Fibroblast of lung (primary cell): ENCODE data around the gene IGF1. TPM values are rescaled to one million over a fixed set of nuclear protein-coding genes. Genes with fewer than 3 reads are reported as not detected.

Experiments
- DNase-seq, 2 donors: peaks; one replicate each; pipeline versions ENCODE4 v3.0.0 to v3.0.0-alpha.2; 2010; ENCODE audit warnings: low read depth in 2 of 2
- H2AFZ ChIP-seq: 2 replicates; pipeline ENCODE4 v1.5.1; 2012; ENCODE audit warnings: low read length, control low read depth, inconsistent platforms
- H3K27ac ChIP-seq: 2 replicates; pipeline ENCODE4 v1.5.1; 2011; ENCODE audit warnings: low read length, control low read depth; ENCODE audit not compliant: insufficient read depth
- H3K27me3 ChIP-seq: 2 replicates; pipeline ENCODE4 v1.5.1; 2011; ENCODE audit warnings: mild to moderate bottlenecking, low read length; ENCODE audit not compliant: control insufficient read depth, insufficient read depth
- H3K36me3 ChIP-seq: 2 replicates; pipeline ENCODE4 v1.5.1; 2011; ENCODE audit warnings: low read length; ENCODE audit not compliant: control insufficient read depth, insufficient read depth
- H3K4me1 ChIP-seq: 2 replicates; pipeline ENCODE4 v1.5.1; 2011; ENCODE audit warnings: low read length; ENCODE audit not compliant: control insufficient read depth, insufficient read depth; ENCODE audit errors: extremely low read depth
- H3K4me2 ChIP-seq: 2 replicates; pipeline ENCODE4 v1.5.1; 2011; ENCODE audit warnings: low read length, control low read depth; ENCODE audit not compliant: insufficient read depth; ENCODE audit errors: extremely low read depth
- H3K4me3 ChIP-seq, 4 experiments: fragments of 200-600 bp in 1 of 4; sonication (generic) in 1 of 4; replicated peaks in 1 of 4; 2 replicates each; pipeline ENCODE4 v1.5.1; 2011 to 2016; ENCODE audit warnings: low read length in 4 of 4, low read depth in 3 of 4, mild to moderate bottlenecking in 3 of 4, control low read depth in 2 of 4, inconsistent platforms in 1 of 4, mixed read lengths in 1 of 4; ENCODE audit not compliant: insufficient read depth in 1 of 4; ENCODE audit errors: control extremely low read depth in 1 of 4
- H3K79me2 ChIP-seq: 2 replicates; pipeline ENCODE4 v1.5.1; 2012; ENCODE audit warnings: mild to moderate bottlenecking, low read length, inconsistent platforms; ENCODE audit not compliant: control insufficient read depth, insufficient read depth
- H3K9ac ChIP-seq: 2 replicates; pipeline ENCODE4 v1.5.1; 2011; ENCODE audit warnings: mild to moderate bottlenecking, low read length, control low read depth; ENCODE audit not compliant: insufficient read depth
- H3K9me3 ChIP-seq: 2 replicates; pipeline ENCODE4 v1.5.1; 2012; ENCODE audit warnings: low read depth, low read length; ENCODE audit not compliant: control insufficient read depth, insufficient read depth
- H4K20me1 ChIP-seq: 2 replicates; pipeline ENCODE4 v1.5.1; 2011; ENCODE audit warnings: low read length; ENCODE audit not compliant: control insufficient read depth, insufficient read depth; ENCODE audit errors: extremely low read depth
- EZH2 ChIP-seq: IDR thresholded peaks from 2 replicates; pipeline ENCODE4 v1.5.1; 2012; ENCODE audit warnings: low read length, control low read depth, mild to moderate bottlenecking; ENCODE audit errors: missing control alignments
- polyA plus RNA-seq, 2 donors: library from polyadenylated mRNA; depleted of rRNA in 1 of 2; stranded (reverse) in 1 of 2; unstranded in 1 of 2; fragments of >200 nt; gene quantifications; 2 replicates each; pipeline ENCODE4 v1.2.1, GENCODE V29; 2011 to 2012; ENCODE audit warnings: missing spikeins in 1 of 2
- total RNA-seq: library from RNA; depleted of rRNA; stranded (reverse); fragments of >200 nt; gene quantifications from 2 replicates; pipeline ENCODE4 v1.2.1, GENCODE V29; 2014
- TF ChIP-seq, protein P1 (sequence below), 2 donors: IDR thresholded peaks in 1 of 2; conservative IDR thresholded peaks in 1 of 2; 1 replicate in 1 of 2; 2 replicates in 1 of 2; pipeline ENCODE4 v1.5.1; 2011 to 2012; ENCODE audit warnings: low read length in 2 of 2, control low read depth in 1 of 2, inconsistent platforms in 1 of 2, low read depth in 1 of 2, mild to moderate bottlenecking in 1 of 2

IGF1 gene
- total and polyA plus RNA-seq, 2 donors (not counting 1 experiment from before 2014, with no cell fraction given): 0.05 to 0.83 TPM

- Histone ChIP-seq H3K4me2 (no peak overlapping the region), H3K4me3 (no peak overlapping the region), H3K27ac (no peak overlapping the region), H3K9ac (no peak overlapping the region), H2AFZ (no peak overlapping the region), H3K36me3 (no peaks in the 10 kb centered on the region), H3K27me3 (no peaks in the 10 kb centered on the region), H3K4me1 (no peaks in the 10 kb centered on the region), H3K9me3 (no peaks in the 10 kb centered on the region), H4K20me1 (no peaks in the 10 kb centered on the region), H3K79me2 (no peaks in the 10 kb centered on the region)
- TF ChIP-seq, protein P1, sequence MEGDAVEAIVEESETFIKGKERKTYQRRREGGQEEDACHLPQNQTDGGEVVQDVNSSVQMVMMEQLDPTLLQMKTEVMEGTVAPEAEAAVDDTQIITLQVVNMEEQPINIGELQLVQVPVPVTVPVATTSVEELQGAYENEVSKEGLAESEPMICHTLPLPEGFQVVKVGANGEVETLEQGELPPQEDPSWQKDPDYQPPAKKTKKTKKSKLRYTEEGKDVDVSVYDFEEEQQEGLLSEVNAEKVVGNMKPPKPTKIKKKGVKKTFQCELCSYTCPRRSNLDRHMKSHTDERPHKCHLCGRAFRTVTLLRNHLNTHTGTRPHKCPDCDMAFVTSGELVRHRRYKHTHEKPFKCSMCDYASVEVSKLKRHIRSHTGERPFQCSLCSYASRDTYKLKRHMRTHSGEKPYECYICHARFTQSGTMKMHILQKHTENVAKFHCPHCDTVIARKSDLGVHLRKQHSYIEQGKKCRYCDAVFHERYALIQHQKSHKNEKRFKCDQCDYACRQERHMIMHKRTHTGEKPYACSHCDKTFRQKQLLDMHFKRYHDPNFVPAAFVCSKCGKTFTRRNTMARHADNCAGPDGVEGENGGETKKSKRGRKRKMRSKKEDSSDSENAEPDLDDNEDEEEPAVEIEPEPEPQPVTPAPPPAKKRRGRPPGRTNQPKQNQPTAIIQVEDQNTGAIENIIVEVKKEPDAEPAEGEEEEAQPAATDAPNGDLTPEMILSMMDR (conservative IDR thresholded peaks at IDR 0.05 in 1 of 2, IDR thresholded peaks at IDR 0.05 in 1 of 2; ENCODE audit: low read depth in 1 of 2, low read length in 2 of 2): no peak
- TF ChIP-seq EZH2: no peak
- DNase-seq: no peak
Measured at GRCh38 chr12:102401087-102401486, 79.3 kb downstream of the IGF1 start.

GRCh38 chr12:102399653-102400052, 80.7 kb downstream of the IGF1 start:
- Histone ChIP-seq H3K79me2 (no peaks in the 10 kb centered on the region), H3K36me3 (no peaks in the 10 kb centered on the region), H3K4me3 (no peak overlapping the region), H3K4me1 (no peaks in the 10 kb centered on the region), H3K9me3 (no peaks in the 10 kb centered on the region), H3K27me3 (no peaks in the 10 kb centered on the region), H3K9ac (no peak overlapping the region), H4K20me1 (no peaks in the 10 kb centered on the region), H2AFZ (no peak overlapping the region), H3K4me2 (no peak overlapping the region), H3K27ac (no peak overlapping the region)
- no peak for TF ChIP-seq EZH2
- TF ChIP-seq, protein P1 (conservative IDR thresholded peaks at IDR 0.05 in 1 of 2, IDR thresholded peaks at IDR 0.05 in 1 of 2; ENCODE audit: low read depth in 1 of 2, low read length in 2 of 2): no peak
- no peak for DNase-seq

- H3K27me3 ChIP-seq: no peaks in the 10 kb centered on the region
- H3K79me2 ChIP-seq: no peaks in the 10 kb centered on the region
- no peaks in the 10 kb centered on the region for H3K4me1 ChIP-seq
- H3K9me3 ChIP-seq: no peaks in the 10 kb centered on the region
- H3K36me3 ChIP-seq: no peaks in the 10 kb centered on the region
- H3K4me2 ChIP-seq: no peak overlapping the region
- TF ChIP-seq, protein P1 (conservative IDR thresholded peaks at IDR 0.05 in 1 of 2, IDR thresholded peaks at IDR 0.05 in 1 of 2; ENCODE audit: low read depth in 1 of 2, low read length in 2 of 2): no peak
- TF ChIP-seq EZH2: no peak
- no peak for DNase-seq
- no peak overlapping the region for H3K4me3 ChIP-seq
- H4K20me1 ChIP-seq: no peaks in the 10 kb centered on the region
- H2AFZ ChIP-seq: no peak overlapping the region
- no peak overlapping the region for H3K27ac ChIP-seq
- H3K9ac ChIP-seq: no peak overlapping the region
Measured at GRCh38 chr12:102396276-102396675, 84.1 kb downstream of the IGF1 start.
